ENCODE measurements around the gene GALNT10. TPM values are rescaled to one million over a fixed set of nuclear protein-coding genes. Genes with fewer than 3 reads are reported as not detected.

GALNT10 gene
- total and polyA plus RNA-seq, 10 of the 15 experiments (the other 5 are each of a cell fraction or from before 2014, with no cell fraction given) = 3.9 to 35.4 (median 15.5) TPM

DNA sequence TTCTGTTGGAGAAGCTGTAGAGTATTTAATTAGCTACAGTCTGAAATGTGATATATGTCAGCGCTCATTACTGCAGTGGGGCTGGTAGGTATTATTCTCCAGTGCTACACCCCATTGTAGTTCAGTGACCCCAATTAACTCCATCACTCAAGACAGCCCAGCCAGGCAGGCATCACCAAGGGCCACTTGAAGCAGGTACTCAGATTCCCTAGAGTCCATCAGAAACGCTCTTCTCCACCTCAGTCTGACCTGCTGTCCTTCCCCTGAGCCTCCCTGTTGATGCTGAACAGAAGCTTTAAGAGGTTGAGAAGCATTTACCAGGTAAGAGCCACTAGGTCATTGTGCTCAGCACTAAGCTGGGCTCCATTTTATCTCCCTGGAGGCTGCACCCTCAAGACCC is 71.8 kb downstream of the GALNT10 start (continued):
- TF ChIP-seq PAX5 (IDR thresholded peaks at IDR 0.05; ENCODE audit: borderline replicate concordance, low read depth, low read length) = no peak
- no peak for TF ChIP-seq KLF5 (IDR thresholded peaks at IDR 0.05; ENCODE audit: partially characterized antibody)
- TF ChIP-seq CHD2 (IDR thresholded peaks at IDR 0.05; ENCODE audit: borderline replicate concordance, low read depth, low read length) = no peak

DNA sequence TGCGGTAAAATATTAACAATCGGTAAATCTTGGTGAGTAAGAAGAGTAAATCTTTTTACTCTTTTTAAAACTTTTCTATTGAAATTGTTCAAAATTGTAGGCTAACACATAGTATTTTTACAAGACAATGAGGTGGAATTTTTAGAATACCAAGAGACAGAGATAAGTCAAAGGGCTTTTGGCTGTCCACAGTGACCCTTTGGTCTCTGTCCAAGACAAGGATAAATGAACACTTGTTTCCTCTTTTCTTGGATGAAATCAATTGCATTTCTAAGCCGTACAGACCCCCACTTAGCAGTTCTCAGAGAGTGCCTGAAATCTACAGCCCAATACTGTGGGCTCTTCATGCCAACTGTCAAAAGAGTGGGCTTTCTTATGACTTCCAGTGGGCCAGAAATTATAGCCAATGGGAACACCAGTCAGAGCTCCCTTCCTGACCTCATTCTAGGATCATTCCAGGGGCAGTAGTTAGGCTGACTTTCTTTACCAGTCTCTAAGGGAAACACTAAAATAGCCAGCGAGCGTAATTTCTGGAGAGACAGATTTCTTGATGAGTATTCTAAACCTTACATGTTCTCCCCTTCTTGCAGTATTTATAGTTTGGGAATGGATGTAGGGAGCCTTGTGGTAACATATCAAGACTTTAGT is 74.1 kb downstream of the GALNT10 start:
- H3K27ac ChIP-seq (ENCODE audit: control insufficient read depth, insufficient read depth) = no peak overlapping the region
- ATAC-seq (no peak), FAIRE-seq (no peak), DNase-seq (ENCODE audit: low read depth, low spot score) (no peak)
- no peaks in the 10 kb centered on the region for H3K79me2 ChIP-seq (ENCODE audit: control insufficient read depth, insufficient read depth, low read length)
- H3K36me3 ChIP-seq (ENCODE audit: control insufficient read depth in 2 of 2, insufficient read depth in 2 of 2, low read length in 1 of 2) = peaks cover 0 to 5% of the 10 kb centered on the region in 2 experiments; a peak in 2 of 4 replicates
- CTCF ChIA-PET = no interaction called here
- in situ Hi-C loops (cut with MboI) (no loop called here), intact Hi-C loops (cut with micrococcal nuclease; ENCODE audit: unreplicated experiment) (no loop called here)
- H3K9ac ChIP-seq (ENCODE audit: control insufficient read depth, insufficient read depth, low read length) = no peak overlapping the region
- no peaks in the 10 kb centered on the region for H4K20me1 ChIP-seq (ENCODE audit: control insufficient read depth, insufficient read depth)
- H2AFZ ChIP-seq (ENCODE audit: control insufficient read depth, low read depth, low read length) = no peak overlapping the region
- no peaks in the 10 kb centered on the region; the same call in 2 of the 3 replicates for H3K9me3 ChIP-seq (replicated peaks; ENCODE audit: control insufficient read depth, insufficient read depth, low read length)
- WGBS (ENCODE audit: insufficient coverage, insufficient replicate concordance, low lambda C conversion rate, missing lambda C conversion rate) = 98% methylated on average over 5 of the region's 5 CpGs
- RAD21 ChIA-PET (ENCODE audit: unreplicated experiment) = no interaction called here
- POLR2A ChIA-PET = no interaction called here
- SMC1A ChIA-PET (ENCODE audit: uncharacterized antibody, unreplicated experiment) = interaction anchor here (1.0 kb wide), 1 partner anchor 16 kb away, joined by 3 read pairs; no protein-coding TSS in a partner anchor
- H3K4me3 ChIP-seq = no peak overlapping the region
- H3K4me2 ChIP-seq (ENCODE audit: control insufficient read depth, insufficient read depth) = no peak overlapping the region
- no peaks in the 10 kb centered on the region for H3K4me1 ChIP-seq (ENCODE audit: control insufficient read depth, insufficient read depth, low read length)
- H3K27me3 ChIP-seq (replicated peaks in 1 of 2; ENCODE audit: control insufficient read depth in 2 of 2, insufficient read depth in 2 of 2, low read length in 1 of 2) = no peaks in the 10 kb centered on the region
- BruUV-seq (replicated peaks) = no TSS peak
- TF ChIP-seq, protein P1, sequence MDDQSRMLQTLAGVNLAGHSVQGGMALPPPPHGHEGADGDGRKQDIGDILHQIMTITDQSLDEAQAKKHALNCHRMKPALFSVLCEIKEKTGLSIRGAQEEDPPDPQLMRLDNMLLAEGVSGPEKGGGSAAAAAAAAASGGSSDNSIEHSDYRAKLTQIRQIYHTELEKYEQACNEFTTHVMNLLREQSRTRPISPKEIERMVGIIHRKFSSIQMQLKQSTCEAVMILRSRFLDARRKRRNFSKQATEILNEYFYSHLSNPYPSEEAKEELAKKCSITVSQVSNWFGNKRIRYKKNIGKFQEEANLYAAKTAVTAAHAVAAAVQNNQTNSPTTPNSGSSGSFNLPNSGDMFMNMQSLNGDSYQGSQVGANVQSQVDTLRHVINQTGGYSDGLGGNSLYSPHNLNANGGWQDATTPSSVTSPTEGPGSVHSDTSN (IDR thresholded peaks at IDR 0.05; ENCODE audit: insufficient replicate concordance, low read depth, low read length) = no peak
- TF ChIP-seq BACH1 (IDR thresholded peaks at IDR 0.05; ENCODE audit: borderline replicate concordance) (no peak), SIX5 (IDR thresholded peaks at IDR 0.05; ENCODE audit: low read depth, low read length, severe bottlenecking) (no peak)
- TF ChIP-seq, protein P2, sequence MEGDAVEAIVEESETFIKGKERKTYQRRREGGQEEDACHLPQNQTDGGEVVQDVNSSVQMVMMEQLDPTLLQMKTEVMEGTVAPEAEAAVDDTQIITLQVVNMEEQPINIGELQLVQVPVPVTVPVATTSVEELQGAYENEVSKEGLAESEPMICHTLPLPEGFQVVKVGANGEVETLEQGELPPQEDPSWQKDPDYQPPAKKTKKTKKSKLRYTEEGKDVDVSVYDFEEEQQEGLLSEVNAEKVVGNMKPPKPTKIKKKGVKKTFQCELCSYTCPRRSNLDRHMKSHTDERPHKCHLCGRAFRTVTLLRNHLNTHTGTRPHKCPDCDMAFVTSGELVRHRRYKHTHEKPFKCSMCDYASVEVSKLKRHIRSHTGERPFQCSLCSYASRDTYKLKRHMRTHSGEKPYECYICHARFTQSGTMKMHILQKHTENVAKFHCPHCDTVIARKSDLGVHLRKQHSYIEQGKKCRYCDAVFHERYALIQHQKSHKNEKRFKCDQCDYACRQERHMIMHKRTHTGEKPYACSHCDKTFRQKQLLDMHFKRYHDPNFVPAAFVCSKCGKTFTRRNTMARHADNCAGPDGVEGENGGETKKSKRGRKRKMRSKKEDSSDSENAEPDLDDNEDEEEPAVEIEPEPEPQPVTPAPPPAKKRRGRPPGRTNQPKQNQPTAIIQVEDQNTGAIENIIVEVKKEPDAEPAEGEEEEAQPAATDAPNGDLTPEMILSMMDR (IDR thresholded peaks at IDR 0.05 in 2 of 3, conservative IDR thresholded peaks at IDR 0.05 in 1 of 3; ENCODE audit: control insufficient read depth in 2 of 3, extremely low read depth in 1 of 3, insufficient read depth in 1 of 3, low read depth in 3 of 3, low read length in 3 of 3) = no peak
- TF ChIP-seq, protein P3, sequence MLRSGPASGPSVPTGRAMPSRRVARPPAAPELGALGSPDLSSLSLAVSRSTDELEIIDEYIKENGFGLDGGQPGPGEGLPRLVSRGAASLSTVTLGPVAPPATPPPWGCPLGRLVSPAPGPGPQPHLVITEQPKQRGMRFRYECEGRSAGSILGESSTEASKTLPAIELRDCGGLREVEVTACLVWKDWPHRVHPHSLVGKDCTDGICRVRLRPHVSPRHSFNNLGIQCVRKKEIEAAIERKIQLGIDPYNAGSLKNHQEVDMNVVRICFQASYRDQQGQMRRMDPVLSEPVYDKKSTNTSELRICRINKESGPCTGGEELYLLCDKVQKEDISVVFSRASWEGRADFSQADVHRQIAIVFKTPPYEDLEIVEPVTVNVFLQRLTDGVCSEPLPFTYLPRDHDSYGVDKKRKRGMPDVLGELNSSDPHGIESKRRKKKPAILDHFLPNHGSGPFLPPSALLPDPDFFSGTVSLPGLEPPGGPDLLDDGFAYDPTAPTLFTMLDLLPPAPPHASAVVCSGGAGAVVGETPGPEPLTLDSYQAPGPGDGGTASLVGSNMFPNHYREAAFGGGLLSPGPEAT (IDR thresholded peaks at IDR 0.05; ENCODE audit: low read depth) = no peak
- TF ChIP-seq, protein P4, sequence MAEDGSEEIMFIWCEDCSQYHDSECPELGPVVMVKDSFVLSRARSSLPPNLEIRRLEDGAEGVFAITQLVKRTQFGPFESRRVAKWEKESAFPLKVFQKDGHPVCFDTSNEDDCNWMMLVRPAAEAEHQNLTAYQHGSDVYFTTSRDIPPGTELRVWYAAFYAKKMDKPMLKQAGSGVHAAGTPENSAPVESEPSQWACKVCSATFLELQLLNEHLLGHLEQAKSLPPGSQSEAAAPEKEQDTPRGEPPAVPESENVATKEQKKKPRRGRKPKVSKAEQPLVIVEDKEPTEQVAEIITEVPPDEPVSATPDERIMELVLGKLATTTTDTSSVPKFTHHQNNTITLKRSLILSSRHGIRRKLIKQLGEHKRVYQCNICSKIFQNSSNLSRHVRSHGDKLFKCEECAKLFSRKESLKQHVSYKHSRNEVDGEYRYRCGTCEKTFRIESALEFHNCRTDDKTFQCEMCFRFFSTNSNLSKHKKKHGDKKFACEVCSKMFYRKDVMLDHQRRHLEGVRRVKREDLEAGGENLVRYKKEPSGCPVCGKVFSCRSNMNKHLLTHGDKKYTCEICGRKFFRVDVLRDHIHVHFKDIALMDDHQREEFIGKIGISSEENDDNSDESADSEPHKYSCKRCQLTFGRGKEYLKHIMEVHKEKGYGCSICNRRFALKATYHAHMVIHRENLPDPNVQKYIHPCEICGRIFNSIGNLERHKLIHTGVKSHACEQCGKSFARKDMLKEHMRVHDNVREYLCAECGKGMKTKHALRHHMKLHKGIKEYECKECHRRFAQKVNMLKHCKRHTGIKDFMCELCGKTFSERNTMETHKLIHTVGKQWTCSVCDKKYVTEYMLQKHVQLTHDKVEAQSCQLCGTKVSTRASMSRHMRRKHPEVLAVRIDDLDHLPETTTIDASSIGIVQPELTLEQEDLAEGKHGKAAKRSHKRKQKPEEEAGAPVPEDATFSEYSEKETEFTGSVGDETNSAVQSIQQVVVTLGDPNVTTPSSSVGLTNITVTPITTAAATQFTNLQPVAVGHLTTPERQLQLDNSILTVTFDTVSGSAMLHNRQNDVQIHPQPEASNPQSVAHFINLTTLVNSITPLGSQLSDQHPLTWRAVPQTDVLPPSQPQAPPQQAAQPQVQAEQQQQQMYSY (CRISPR knock-in tag; IDR thresholded peaks at IDR 0.05) = no peak
- TF ChIP-seq, protein P5, sequence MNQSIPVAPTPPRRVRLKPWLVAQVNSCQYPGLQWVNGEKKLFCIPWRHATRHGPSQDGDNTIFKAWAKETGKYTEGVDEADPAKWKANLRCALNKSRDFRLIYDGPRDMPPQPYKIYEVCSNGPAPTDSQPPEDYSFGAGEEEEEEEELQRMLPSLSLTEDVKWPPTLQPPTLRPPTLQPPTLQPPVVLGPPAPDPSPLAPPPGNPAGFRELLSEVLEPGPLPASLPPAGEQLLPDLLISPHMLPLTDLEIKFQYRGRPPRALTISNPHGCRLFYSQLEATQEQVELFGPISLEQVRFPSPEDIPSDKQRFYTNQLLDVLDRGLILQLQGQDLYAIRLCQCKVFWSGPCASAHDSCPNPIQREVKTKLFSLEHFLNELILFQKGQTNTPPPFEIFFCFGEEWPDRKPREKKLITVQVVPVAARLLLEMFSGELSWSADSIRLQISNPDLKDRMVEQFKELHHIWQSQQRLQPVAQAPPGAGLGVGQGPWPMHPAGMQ (IDR thresholded peaks at IDR 0.05; ENCODE audit: borderline replicate concordance) = no peak
